RWPE1 (cell line): ENCODE data around the gene TEX264.

ENCODE experiments used
- CTCF ChIA-PET: fragments of 350-600 bp; sonication (Branson Sonifier 250); formaldehyde crosslinking; extraction: SDS; loops from one replicate; lab custom pipeline; 2021; lab: Yijun Ruan, JAX
- POLR2A ChIA-PET: fragments of 400-600 bp; formaldehyde crosslinking; extraction: SDS; loops from one replicate; lab custom pipeline; 2020; ENCODE audit warnings: antibody characterized with exemption; ENCODE audit not compliant: low non-redundant PET; lab: Yijun Ruan, JAX
- DNase-seq: peaks from one replicate; pipeline ENCODE4 v3.0.0; 2012; ENCODE audit warnings: low spot score
- H3K27ac ChIP-seq: fragments of 450-650 bp; 2 replicates; pipeline ENCODE4 v1.5.1; 2017
- TF ChIP-seq, protein P1 (sequence below): fragments of 450-650 bp; conservative IDR thresholded peaks from 2 replicates; pipeline ENCODE4 v1.5.1; 2017; ENCODE audit warnings: low read depth, mild to moderate bottlenecking

The TEX264 gene

DNA sequence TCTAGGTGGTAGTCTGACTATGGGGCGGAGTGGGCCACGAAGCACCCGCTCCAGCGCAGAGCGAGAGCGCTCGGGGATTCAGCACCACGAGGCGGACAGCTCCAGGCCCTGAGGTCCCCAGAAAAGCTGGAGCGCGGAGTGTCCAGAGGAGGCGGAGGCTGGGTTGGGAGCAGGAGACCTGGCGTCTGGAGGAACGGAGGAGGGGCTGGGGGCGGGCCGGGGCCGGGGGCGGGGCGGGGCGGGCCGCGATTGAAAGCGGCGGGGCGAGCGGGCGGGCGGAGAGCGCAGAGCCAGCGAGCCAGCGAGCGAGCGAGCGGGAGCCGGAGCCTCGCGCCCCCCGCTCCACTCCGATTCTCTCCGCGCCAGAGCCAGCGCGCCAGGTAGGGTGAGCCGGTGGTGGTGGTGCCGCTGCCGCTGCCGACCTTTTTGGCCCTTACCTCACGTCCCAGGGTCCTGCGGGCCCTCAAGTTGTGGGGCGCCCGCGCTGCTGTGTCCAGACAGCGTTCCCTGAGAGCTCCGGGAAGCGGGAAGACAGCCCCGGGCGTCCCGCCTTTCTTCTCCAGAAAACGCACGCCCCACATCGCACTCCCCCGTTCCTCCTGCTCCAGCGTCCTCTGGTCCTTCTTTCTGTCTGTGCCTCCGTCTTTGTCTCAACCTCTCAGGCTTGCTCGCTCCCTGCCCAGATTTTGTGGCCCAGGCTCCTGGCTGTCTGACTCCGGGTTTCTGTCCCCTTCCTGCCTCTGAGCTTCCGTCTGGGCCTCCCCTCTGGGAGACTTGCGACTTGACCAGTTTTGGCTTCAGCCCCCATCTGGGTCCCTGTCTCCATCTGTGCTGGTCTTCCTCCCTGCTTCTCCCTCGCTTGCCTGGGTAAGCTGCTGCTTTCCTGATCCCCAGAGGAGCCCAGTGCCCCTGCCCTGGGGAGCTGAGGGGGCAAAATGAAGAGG is 36.0 kb downstream of the TEX264 start, which contains the start of gene GRM2:
Gene GRM2 (plus strand): TSS at position 281 of the 944 bp plus-strand sequence. CDS start 1,916 bp downstream, outside the sequence.
- no peak within 1 kb of the TSS for H3K27ac ChIP-seq
- CTCF ChIA-PET, result interaction anchor here (0.5 kb wide), 1 partner anchor 25 kb away, joined by 3 read pairs; no protein-coding TSS in a partner anchor
- POLR2A ChIA-PET, result no interaction called here

DNA sequence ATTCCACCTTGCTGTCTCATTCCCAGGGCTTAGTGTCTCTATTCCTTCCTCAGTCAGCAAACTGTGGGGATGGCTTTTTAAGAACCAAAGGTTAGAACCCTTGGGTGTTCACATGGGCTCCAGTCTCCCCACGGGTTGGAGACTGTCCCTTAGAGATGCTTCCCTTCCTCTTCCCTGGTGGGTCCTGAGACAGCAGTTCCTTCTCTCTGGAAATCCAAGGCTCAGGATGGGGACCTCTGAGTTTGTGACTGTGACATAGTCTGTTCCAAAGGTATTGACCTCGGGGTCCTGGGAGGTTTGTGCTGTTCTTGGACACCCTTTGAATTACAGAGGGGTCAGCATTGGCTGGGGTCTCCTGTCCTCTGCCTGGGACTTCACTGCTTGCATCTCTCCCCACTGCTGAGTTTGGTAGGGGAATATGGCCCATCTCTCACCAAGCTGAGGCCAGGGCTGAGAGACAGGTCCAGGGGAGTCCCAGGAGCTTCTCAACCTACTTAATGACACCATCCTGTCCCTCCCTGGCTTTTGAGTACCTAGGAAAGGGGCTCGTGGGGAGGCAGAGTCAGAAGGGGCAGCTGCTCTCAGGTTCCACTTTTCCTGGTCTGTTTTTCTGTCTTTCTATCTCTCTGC is 37.3 kb downstream of the TEX264 start:
- CTCF ChIA-PET, result no interaction called here

More for the DNA sequence above, 36.0 kb downstream of the TEX264 start, which contains the start of gene GRM2:
- DNase-seq, result peak; percentile 87
- TF ChIP-seq, protein P1, sequence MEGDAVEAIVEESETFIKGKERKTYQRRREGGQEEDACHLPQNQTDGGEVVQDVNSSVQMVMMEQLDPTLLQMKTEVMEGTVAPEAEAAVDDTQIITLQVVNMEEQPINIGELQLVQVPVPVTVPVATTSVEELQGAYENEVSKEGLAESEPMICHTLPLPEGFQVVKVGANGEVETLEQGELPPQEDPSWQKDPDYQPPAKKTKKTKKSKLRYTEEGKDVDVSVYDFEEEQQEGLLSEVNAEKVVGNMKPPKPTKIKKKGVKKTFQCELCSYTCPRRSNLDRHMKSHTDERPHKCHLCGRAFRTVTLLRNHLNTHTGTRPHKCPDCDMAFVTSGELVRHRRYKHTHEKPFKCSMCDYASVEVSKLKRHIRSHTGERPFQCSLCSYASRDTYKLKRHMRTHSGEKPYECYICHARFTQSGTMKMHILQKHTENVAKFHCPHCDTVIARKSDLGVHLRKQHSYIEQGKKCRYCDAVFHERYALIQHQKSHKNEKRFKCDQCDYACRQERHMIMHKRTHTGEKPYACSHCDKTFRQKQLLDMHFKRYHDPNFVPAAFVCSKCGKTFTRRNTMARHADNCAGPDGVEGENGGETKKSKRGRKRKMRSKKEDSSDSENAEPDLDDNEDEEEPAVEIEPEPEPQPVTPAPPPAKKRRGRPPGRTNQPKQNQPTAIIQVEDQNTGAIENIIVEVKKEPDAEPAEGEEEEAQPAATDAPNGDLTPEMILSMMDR, result no peak

DNA sequence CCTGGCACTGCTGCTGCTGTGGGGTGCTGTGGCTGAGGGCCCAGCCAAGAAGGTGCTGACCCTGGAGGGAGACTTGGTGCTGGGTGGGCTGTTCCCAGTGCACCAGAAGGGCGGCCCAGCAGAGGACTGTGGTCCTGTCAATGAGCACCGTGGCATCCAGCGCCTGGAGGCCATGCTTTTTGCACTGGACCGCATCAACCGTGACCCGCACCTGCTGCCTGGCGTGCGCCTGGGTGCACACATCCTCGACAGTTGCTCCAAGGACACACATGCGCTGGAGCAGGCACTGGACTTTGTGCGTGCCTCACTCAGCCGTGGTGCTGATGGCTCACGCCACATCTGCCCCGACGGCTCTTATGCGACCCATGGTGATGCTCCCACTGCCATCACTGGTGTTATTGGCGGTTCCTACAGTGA is 38.0 kb downstream of the TEX264 start:
- ChIA-PET POLR2A (no interaction called here), CTCF (no interaction called here)
- DNase-seq, result no peak
- TF ChIP-seq, protein P1, result no peak
- no peak overlapping the region for H3K27ac ChIP-seq

More for the DNA sequence above, 37.3 kb downstream of the TEX264 start:
- H3K27ac ChIP-seq, result no peak overlapping the region
- TF ChIP-seq, protein P1, result no peak
- POLR2A ChIA-PET, result no interaction called here
- DNase-seq, result no peak

DNA sequence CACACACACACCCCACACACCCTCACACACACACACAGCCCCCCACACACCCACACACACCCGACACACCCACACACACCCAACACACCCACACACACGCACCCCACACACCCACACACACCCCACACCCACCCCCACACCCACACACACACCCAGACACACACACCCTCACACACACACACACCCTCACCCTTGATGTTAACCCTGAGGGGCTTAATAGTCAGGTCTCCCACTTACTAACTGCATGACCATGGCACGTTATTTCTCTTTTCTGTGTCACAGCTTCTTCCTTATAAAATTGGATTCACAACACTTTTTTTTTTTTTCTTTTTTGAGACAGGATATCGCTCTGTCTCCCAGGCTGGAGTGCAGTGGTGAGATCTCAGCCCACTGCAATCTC is 38.6 kb downstream of the TEX264 start:
- ChIA-PET POLR2A (no interaction called here), CTCF (interaction anchor here (1.5 kb wide), 1 partner anchor 10 kb away, joined by 3 read pairs; no protein-coding TSS in a partner anchor)
- TF ChIP-seq, protein P1, result no peak
- H3K27ac ChIP-seq, result no peak overlapping the region
- DNase-seq, result no peak

DNA sequence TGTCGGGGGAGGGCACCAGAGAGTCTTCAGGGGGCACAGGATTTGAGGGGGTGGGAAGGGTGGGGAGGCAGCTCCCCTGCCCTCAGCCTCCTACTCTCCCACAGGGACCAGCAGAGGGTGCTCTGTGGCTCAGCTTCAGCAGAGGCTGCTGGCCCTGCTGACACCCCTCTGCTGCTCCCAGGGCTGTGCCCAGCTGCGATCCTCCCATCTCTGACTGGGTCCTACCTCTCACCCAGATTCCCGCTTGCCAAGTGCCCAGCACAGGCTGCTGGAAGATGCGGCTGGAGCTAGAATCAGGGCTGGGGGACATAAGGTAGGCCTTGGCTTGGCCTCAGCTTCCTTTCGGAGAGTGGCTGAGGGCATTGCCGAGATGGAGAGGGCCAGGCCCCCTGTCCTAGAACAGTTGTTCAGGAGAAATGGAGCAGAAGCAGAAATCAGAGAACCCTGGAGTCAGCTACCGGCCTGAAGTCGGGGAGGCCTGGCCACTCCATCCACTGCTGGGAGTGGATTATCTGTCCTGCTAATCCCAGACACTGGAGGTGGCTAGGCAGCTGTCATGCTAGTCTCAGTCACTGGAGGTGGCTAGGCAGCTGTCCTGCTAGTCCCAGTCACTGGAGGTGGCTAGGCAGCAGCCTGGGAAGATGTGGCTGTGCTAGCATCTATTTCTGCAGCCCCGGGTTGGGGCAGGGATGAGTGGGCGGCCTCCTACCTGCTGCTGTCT is 39.7 kb downstream of the TEX264 start:
- DNase-seq, result no peak
- CTCF ChIA-PET, result interaction anchor here (1.5 kb wide), 1 partner anchor 9 kb away, joined by 3 read pairs; no protein-coding TSS in a partner anchor
- TF ChIP-seq, protein P1, result no peak
- H3K27ac ChIP-seq, result no peak overlapping the region
- POLR2A ChIA-PET, result no interaction called here
